Right lobe of liver (tissue), 6 donors: ENCODE data around the gene REXO1. TPM values are rescaled to one million over a fixed set of nuclear protein-coding genes. Genes with fewer than 3 reads are reported as not detected.

Experiments used
- ATAC-seq, 4 donors: fragments of 200-7000 bp; cut with Tn5 transposase; one replicate each; pipeline ENCODE4 v1.9.1; 2020; ENCODE audit warnings: mild to moderate bottlenecking in 4 of 4, moderate library complexity in 4 of 4
- DNase-seq, 3 donors: peaks; one replicate each; pipeline ENCODE4 v3.0.0-alpha.2; 2020
- H3K27ac ChIP-seq, 3 donors: fragments of 200-600 bp; one replicate each; pipeline ENCODE4 v1.8.0; 2022
- H3K27me3 ChIP-seq, 2 donors: fragments of 200-600 bp; one replicate each; pipeline ENCODE4 v1.8.0; 2022
- H3K36me3 ChIP-seq, 4 donors: fragments of 200-600 bp; sonication (generic) in 1 of 4; one replicate each; pipeline versions ENCODE4 v1.5.1 to v1.8.0; 2017 to 2022; ENCODE audit warnings: control low read depth in 1 of 4
- H3K4me1 ChIP-seq, 4 donors: fragments of 200-600 bp; sonication (generic) in 1 of 4; one replicate each; pipeline versions ENCODE4 v1.5.1 to v1.8.0; 2017 to 2022; ENCODE audit warnings: control low read depth in 1 of 4
- H3K4me3 ChIP-seq, 3 donors: fragments of 200-600 bp; one replicate each; pipeline ENCODE4 v1.8.0; 2022
- H3K9me3 ChIP-seq, 4 donors: fragments of 200-600 bp; sonication (generic) in 1 of 4; one replicate each; pipeline versions ENCODE4 v1.5.1 to v1.8.0; 2017 to 2022; ENCODE audit warnings: control low read depth in 1 of 4
- CTCF ChIP-seq, 4 donors: fragments of 200-600 bp in 3 of 4; fragments of 450-650 bp in 1 of 4; IDR thresholded peaks; one replicate each; pipeline versions ENCODE4 v1.5.1 to v1.8.0; 2016 to 2022; ENCODE audit warnings: antibody characterized with exemption in 4 of 4, mild to moderate bottlenecking in 2 of 4
- POLR2A ChIP-seq: fragments of 450-650 bp; IDR thresholded peaks from one replicate; pipeline ENCODE4 v1.6.1; 2017; ENCODE audit warnings: antibody characterized with exemption, mild to moderate bottlenecking
- whole genome bisulfite sequencing: methylation state at CpG from one replicate; pipeline ENCODE4 v1.1.6; 2018; ENCODE audit warnings: low coverage, low lambda C conversion rate; ENCODE audit not compliant: insufficient coverage; ENCODE audit errors: missing lambda C conversion rate; 5-methylcytosine and 5-hydroxymethylcytosine counted together
- intact Hi-C, 2 donors: fragments of 100-400 bp; cut with DNase I; formaldehyde crosslinking; loops; one replicate each; pipeline versions ENCODE4 v1.11.2 to v1.14.1; 2022
- microRNA counts: library from miRNA; unstranded; fragments of <30 nt; microRNA quantifications from one replicate; lab custom pipeline; 2016
- microRNA-seq, 2 donors: library from miRNA; unstranded; fragments of <30 nt; microRNA quantifications; one replicate each; pipeline ENCODE4, GENCODE V29; 2019 to 2020
- total RNA-seq, 6 experiments: library from RNA; depleted of rRNA in 2 of 6; stranded (reverse); fragments of >200 nt in 2 of 6; fragmentation: NEBNext Ultra II Directional in 3 of 6; extraction: Animal tissue kit (Norgen Biotek cat#: 25700) in 3 of 6; gene quantifications; one replicate each; pipeline versions ENCODE4 v1.1.0 to v1.2.4, GENCODE V29; 2016 to 2023
- donor health status: DM: no; HTN: yes; CAD: no.
- donor health status: DM: no; HTN: no; CAD: no.
- donor health status: DM: no; HTN: no; CAD: no.
- donor health status: DM: no; HTN: yes; CAD: no.
- donor health status: DM: no; HTN: yes; CAD: no.

The REXO1 gene
- total RNA-seq, 6 experiments from 2014 or later = 8.0 to 17.7 (median 12.6) TPM

- no peaks in the 10 kb centered on the region for H3K36me3 ChIP-seq
- H3K27ac ChIP-seq = no peak overlapping the region
- peaks cover 7 to 32% of the 10 kb centered on the region in 2 donors for H3K27me3 ChIP-seq
- H3K4me1 ChIP-seq = no peaks in the 10 kb centered on the region
- DNase-seq (no peak), ATAC-seq (no peak)
- intact Hi-C loops = loop anchor here in 1 of 2 donors (5.0 to 10.0 kb wide), 3 partner anchors 79 to 221 kb away; no protein-coding TSS in a partner anchor
- H3K4me3 ChIP-seq = no peak overlapping the region
- no peaks in the 10 kb centered on the region for H3K9me3 ChIP-seq
- TF ChIP-seq CTCF (IDR thresholded peaks at IDR 0.05) = no peak
- TF ChIP-seq POLR2A = no peak
- 6% methylated on average over 26 of the region's 38 CpGs for WGBS
Observed at GRCh38 chr19:1765904-1766799, 82.1 kb downstream of the REXO1 start.

MicroRNAs within 50 kb of the gene (microRNA counts, 767-probe panel; counts per million panel counts)
- microRNA hsa-miR-1909-3p (lab: Ali Mortazavi, UCI) = 237 counts per million

Small RNA genes within 50 kb of the gene (microRNA-seq; reads per million reads assigned to microRNA genes)
- 0 to 1.3 reads per million in 2 donors for gene MIR1909

Other genes with a start within 250 kb of the REXO1 start
- 100 to 1,000 TPM in 4 of 6 experiments, 10 to 100 TPM in 2; 59.6 to 202 (median 172) TPM for gene UQCR11, start 243.0 kb downstream of the REXO1 start, total RNA-seq
- gene TCF3, start 195.9 kb downstream of the REXO1 start, total RNA-seq = 10 to 100 TPM; 11.0 to 30.1 (median 15.9) TPM
- gene ONECUT3, start 95.0 kb downstream of the REXO1 start, total RNA-seq = not detected
- gene ATP8B3, start 36.2 kb downstream of the REXO1 start, total RNA-seq = 1 to 10 TPM in 5 of 6 experiments, under 1 TPM in 1; 0.86 to 5.7 (median 3.1) TPM
- 10 to 100 TPM in 5 of 6 experiments, 1 to 10 TPM in 1; 9.9 to 23.6 (median 10.8) TPM for gene KLF16, start 15.1 kb upstream of the REXO1 start, total RNA-seq
- gene ABHD17A, start 37.0 kb upstream of the REXO1 start, total RNA-seq = 10 to 100 TPM; 20.4 to 49.5 (median 23.5) TPM
- gene ADAT3, start 56.9 kb upstream of the REXO1 start, total RNA-seq = 1 to 10 TPM; 1.8 to 5.3 (median 2.7) TPM
- gene SCAMP4, start 56.9 kb upstream of the REXO1 start, total RNA-seq = 10 to 100 TPM; 22.1 to 60.6 (median 24.4) TPM
- 10 to 100 TPM; 14.4 to 35.2 (median 22.6) TPM for gene CSNK1G2, start 92.7 kb upstream of the REXO1 start, total RNA-seq
- gene BTBD2, start 167.2 kb upstream of the REXO1 start, total RNA-seq = 10 to 100 TPM; 22.2 to 42.6 (median 29.2) TPM
- 100 to 1,000 TPM in 4 of 6 experiments, 10 to 100 TPM in 2; 80.5 to 218 (median 117) TPM for gene MKNK2, start 202.8 kb upstream of the REXO1 start, total RNA-seq
- 10 to 100 TPM in 4 of 6 experiments, 1 to 10 TPM in 2; 8.3 to 13.8 (median 10.8) TPM for gene MOB3A, start 247.8 kb upstream of the REXO1 start, total RNA-seq
- gene IZUMO4, start 248.4 kb upstream of the REXO1 start, total RNA-seq = 1 to 10 TPM in 5 of 6 experiments, not detected in 1; 1.2 to 6.9 (median 4.2) TPM